Measurements from ENCODE around the gene CRYBA4.

DNA sequence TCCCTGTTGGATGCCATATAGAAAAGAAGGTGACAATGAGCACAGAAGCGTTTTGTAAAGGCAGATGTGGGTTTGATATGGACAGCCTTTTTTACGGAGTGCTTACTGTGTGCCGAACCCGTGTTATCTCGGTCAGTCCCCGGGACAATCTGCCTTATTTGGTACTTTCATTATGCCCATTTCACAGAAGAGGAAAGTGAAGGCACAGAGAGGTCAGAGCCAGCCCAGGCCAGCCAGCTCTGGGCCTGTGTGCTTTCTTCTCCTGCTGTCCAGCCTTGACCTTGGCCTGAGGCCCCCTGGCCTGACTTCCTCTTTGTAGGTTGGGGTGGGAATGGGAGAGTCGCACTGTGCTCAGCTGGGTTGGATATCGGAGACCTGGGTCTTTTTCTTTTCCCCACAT is 3.3 kb upstream of the CRYBA4 start:
- TF ChIP-seq, protein P1, sequence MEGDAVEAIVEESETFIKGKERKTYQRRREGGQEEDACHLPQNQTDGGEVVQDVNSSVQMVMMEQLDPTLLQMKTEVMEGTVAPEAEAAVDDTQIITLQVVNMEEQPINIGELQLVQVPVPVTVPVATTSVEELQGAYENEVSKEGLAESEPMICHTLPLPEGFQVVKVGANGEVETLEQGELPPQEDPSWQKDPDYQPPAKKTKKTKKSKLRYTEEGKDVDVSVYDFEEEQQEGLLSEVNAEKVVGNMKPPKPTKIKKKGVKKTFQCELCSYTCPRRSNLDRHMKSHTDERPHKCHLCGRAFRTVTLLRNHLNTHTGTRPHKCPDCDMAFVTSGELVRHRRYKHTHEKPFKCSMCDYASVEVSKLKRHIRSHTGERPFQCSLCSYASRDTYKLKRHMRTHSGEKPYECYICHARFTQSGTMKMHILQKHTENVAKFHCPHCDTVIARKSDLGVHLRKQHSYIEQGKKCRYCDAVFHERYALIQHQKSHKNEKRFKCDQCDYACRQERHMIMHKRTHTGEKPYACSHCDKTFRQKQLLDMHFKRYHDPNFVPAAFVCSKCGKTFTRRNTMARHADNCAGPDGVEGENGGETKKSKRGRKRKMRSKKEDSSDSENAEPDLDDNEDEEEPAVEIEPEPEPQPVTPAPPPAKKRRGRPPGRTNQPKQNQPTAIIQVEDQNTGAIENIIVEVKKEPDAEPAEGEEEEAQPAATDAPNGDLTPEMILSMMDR (conservative IDR thresholded peaks at IDR 0.05; ENCODE audit: low read depth in 2 of 2), result no peak
- TF ChIP-seq JUNB (IDR thresholded peaks at IDR 0.05; ENCODE audit: unreplicated experiment) (no peak), POLR2AphosphoS5 (IDR thresholded peaks at IDR 0.05; ENCODE audit: low read depth) (no peak), EZH2 (IDR thresholded peaks at IDR 0.05; ENCODE audit: low read depth, unreplicated experiment) (no peak), ZNF331 (CRISPR knock-in tag; IDR thresholded peaks at IDR 0.05; ENCODE audit: low read depth) (no peak), CREB1 (CRISPR knock-in tag; IDR thresholded peaks at IDR 0.05; ENCODE audit: low read depth) (no peak), EZH2phosphoT487 (IDR thresholded peaks at IDR 0.05; ENCODE audit: unreplicated experiment) (no peak), ZNF114 (CRISPR knock-in tag; IDR thresholded peaks at IDR 0.05) (no peak)
- TF ChIP-seq, protein P2, sequence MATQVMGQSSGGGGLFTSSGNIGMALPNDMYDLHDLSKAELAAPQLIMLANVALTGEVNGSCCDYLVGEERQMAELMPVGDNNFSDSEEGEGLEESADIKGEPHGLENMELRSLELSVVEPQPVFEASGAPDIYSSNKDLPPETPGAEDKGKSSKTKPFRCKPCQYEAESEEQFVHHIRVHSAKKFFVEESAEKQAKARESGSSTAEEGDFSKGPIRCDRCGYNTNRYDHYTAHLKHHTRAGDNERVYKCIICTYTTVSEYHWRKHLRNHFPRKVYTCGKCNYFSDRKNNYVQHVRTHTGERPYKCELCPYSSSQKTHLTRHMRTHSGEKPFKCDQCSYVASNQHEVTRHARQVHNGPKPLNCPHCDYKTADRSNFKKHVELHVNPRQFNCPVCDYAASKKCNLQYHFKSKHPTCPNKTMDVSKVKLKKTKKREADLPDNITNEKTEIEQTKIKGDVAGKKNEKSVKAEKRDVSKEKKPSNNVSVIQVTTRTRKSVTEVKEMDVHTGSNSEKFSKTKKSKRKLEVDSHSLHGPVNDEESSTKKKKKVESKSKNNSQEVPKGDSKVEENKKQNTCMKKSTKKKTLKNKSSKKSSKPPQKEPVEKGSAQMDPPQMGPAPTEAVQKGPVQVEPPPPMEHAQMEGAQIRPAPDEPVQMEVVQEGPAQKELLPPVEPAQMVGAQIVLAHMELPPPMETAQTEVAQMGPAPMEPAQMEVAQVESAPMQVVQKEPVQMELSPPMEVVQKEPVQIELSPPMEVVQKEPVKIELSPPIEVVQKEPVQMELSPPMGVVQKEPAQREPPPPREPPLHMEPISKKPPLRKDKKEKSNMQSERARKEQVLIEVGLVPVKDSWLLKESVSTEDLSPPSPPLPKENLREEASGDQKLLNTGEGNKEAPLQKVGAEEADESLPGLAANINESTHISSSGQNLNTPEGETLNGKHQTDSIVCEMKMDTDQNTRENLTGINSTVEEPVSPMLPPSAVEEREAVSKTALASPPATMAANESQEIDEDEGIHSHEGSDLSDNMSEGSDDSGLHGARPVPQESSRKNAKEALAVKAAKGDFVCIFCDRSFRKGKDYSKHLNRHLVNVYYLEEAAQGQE (IDR thresholded peaks at IDR 0.05; ENCODE audit: unreplicated experiment), result no peak
- TF ChIP-seq, protein P3, sequence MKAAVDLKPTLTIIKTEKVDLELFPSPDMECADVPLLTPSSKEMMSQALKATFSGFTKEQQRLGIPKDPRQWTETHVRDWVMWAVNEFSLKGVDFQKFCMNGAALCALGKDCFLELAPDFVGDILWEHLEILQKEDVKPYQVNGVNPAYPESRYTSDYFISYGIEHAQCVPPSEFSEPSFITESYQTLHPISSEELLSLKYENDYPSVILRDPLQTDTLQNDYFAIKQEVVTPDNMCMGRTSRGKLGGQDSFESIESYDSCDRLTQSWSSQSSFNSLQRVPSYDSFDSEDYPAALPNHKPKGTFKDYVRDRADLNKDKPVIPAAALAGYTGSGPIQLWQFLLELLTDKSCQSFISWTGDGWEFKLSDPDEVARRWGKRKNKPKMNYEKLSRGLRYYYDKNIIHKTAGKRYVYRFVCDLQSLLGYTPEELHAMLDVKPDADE (IDR thresholded peaks at IDR 0.05), result no peak

Measured in GM23338 (cell line).